ENCODE measurements around the gene CACNA1D.

The CACNA1D gene

GRCh38 chr3:53837331-53837730 is 342.9 kb downstream of the CACNA1D start:
- DNase-seq (ENCODE audit: low spot score): no peak
- in situ Hi-C loops (cut with MboI; ENCODE audit: low sequenced_read_pairs, unreplicated experiment): no loop called here
- TF ChIP-seq CTCF (IDR thresholded peaks at IDR 0.05; ENCODE audit: borderline replicate concordance, control extremely low read depth, extremely low read depth, insufficient read depth, missing control alignments): no peak

GRCh38 chr3:53841296-53841695 is 346.9 kb downstream of the CACNA1D start:
- DNase-seq (ENCODE audit: low spot score): no peak
- in situ Hi-C loops (cut with MboI; ENCODE audit: low sequenced_read_pairs, unreplicated experiment): no loop called here
- no peak for TF ChIP-seq CTCF (IDR thresholded peaks at IDR 0.05; ENCODE audit: borderline replicate concordance, control extremely low read depth, extremely low read depth, insufficient read depth, missing control alignments)

- in situ Hi-C loops (cut with MboI; ENCODE audit: low sequenced_read_pairs, unreplicated experiment): no loop called here
- no peak for DNase-seq (ENCODE audit: low spot score)
- TF ChIP-seq CTCF (IDR thresholded peaks at IDR 0.05; ENCODE audit: borderline replicate concordance, control extremely low read depth, extremely low read depth, insufficient read depth, missing control alignments): no peak
Measured at GRCh38 chr3:53842436-53843194, 348.2 kb downstream of the CACNA1D start.

- no peak for DNase-seq (ENCODE audit: low spot score)
- no peak for TF ChIP-seq CTCF (IDR thresholded peaks at IDR 0.05; ENCODE audit: borderline replicate concordance, control extremely low read depth, extremely low read depth, insufficient read depth, missing control alignments)
- in situ Hi-C loops (cut with MboI; ENCODE audit: low sequenced_read_pairs, unreplicated experiment): no loop called here
Measured at GRCh38 chr3:53843195-53844177, 349.1 kb downstream of the CACNA1D start.

- no peak for DNase-seq (ENCODE audit: low spot score)
- in situ Hi-C loops (cut with MboI; ENCODE audit: low sequenced_read_pairs, unreplicated experiment): no loop called here
- TF ChIP-seq CTCF (IDR thresholded peaks at IDR 0.05; ENCODE audit: borderline replicate concordance, control extremely low read depth, extremely low read depth, insufficient read depth, missing control alignments): no peak
Measured at GRCh38 chr3:53844262-53845102, 350.1 kb downstream of the CACNA1D start.

Measured in GM13976 (cell line).